ENCODE results near the gene BRD3OS. TPM values are rescaled to one million over a fixed set of nuclear protein-coding genes. Genes with fewer than 3 reads are reported as not detected.

BRD3OS gene
- total RNA-seq, 1 donor, result 26.2 TPM

DNA sequence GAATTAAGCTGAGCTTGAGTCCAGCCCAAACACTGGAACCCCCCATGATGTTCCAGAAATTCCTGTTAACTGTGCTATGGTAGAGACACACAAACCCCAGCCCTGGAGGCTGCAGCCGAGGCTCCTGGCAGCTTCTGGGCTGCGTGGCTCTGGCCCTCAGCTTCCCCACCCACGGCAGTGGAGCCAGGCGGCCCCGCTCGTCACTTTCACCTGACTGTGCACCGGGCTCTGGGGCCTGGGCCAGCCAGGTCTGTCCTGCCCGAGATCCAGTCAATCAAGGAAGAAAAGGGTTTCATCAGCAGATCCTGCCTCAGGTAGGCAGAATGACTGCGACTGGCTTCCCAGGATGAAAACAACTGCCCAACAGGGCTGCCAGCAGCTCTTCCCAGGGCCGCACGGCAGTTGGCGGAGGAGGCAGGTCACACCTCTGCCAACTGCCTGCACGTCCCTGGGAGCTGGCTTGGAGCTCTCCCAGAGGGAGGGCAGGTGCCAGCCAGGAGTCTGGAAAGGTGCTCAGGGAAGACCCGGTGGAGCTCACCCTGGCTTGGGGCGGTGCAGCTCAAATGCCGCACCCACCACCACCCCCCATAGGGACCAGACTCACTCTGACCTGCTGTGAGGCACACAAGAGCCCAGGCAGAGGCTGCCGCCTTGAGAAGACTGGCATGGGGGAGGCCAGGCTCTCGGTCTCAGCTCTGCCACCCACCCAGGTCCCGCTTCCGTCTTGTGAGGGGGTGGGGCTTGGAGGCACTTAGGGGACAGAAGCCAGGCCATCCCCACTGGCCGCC lies 21.8 kb downstream of the BRD3OS start:
- no peak for DNase-seq (ENCODE audit: low read depth)
- no peak for TF ChIP-seq CTCF (IDR thresholded peaks at IDR 0.05; ENCODE audit: insufficient read depth, low read length)
- H3K4me3 ChIP-seq (ENCODE audit: low read depth, low read length), result no peak overlapping the region

DNA sequence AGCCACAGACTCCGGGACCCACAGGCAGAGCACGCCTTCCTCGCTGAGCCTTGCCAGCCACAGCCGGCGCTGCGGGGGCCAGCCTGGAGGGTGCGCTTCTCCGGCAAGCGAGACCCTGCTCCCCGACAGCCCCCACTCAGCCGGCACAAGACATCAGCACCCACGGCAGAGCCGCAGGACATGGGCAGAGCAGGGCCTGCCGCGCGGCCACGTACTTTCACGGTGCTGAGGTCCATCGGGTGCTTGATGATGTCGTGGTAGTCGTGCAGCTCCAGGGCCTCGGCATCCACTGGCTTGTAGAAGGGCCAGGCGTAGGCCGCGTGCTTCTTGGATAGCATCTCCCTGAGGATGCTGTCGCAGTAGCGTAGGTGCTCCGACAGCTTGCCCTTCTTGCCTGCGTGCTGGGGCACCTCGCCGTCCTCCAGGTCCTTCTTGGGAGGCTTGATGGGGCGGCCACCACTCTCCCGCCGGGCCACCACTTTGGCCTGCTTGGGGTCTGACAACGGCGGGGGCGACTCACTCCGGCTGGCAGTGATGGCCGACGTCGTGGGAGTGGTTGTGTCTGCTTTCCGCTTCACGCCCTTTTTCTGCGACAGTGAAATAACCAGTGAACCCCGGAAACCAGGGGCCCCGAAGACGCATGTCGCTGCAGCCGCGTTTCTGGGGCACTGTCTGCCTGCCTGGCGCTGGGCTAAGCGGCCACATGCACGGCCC lies 22.7 kb downstream of the BRD3OS start:
- no peak for DNase-seq (ENCODE audit: low read depth)
- no peak for TF ChIP-seq CTCF (IDR thresholded peaks at IDR 0.05; ENCODE audit: insufficient read depth, low read length)
- H3K4me3 ChIP-seq (ENCODE audit: low read depth, low read length), result no peak overlapping the region

DNA sequence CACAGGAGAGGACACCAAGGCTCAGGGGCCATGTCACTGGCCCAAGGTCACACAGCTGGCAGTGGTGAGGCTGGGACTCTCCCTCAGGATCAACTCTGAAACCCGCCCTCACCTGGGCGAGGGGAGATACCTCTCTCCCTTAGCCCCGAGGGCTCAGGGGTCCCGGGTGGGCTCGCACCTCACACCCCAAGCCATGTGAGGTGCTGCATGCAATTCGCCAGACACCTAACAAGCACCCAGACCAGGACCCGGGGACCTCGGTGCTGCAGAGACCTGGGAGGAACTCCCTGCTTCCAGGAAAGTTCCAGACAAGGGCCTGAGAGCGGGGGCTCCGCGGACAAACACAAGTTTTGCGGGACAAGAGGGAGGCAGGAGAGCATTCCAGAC lies 23.3 kb downstream of the BRD3OS start:
- no peak overlapping the region for H3K4me3 ChIP-seq (ENCODE audit: low read depth, low read length)
- no peak for TF ChIP-seq CTCF (IDR thresholded peaks at IDR 0.05; ENCODE audit: insufficient read depth, low read length)
- DNase-seq (ENCODE audit: low read depth), result no peak

GRCh38 chr9:134049236-134049635 lies 24.0 kb downstream of the BRD3OS start:
- TF ChIP-seq CTCF (IDR thresholded peaks at IDR 0.05; ENCODE audit: insufficient read depth, low read length), result no peak
- DNase-seq (ENCODE audit: low read depth), result no peak
- H3K4me3 ChIP-seq (ENCODE audit: low read depth, low read length), result no peak overlapping the region

GRCh38 chr9:134049772-134050588 lies 24.7 kb downstream of the BRD3OS start:
- DNase-seq (ENCODE audit: low read depth), result no peak
- no peak overlapping the region for H3K4me3 ChIP-seq (ENCODE audit: low read depth, low read length)
- TF ChIP-seq CTCF (IDR thresholded peaks at IDR 0.05; ENCODE audit: insufficient read depth, low read length), result no peak

DNA sequence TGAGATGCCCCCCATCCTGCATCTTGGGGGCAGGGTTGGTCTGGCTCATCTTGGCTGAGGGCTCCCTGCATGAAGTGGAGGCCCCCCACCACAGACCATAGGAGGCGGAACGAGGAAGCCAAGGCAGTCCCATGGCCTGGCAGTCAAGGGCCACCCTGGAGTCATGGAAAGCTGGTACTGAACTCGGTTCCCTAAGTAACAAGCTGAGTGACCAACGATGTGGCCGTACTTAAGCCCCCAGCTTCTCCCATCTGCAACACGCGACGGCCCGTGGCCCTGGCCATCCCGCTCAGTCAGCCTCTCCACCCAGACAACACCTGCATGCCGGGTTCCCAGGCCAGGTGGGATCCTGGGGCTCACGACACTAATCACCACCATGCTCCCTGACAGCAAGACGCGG lies 25.4 kb downstream of the BRD3OS start:
- TF ChIP-seq CTCF (IDR thresholded peaks at IDR 0.05; ENCODE audit: insufficient read depth, low read length), result no peak
- no peak for DNase-seq (ENCODE audit: low read depth)
- H3K4me3 ChIP-seq (ENCODE audit: low read depth, low read length), result no peak overlapping the region
